Adipose tissue (tissue), 3 donors: Measurements from ENCODE around the gene LAMTOR1. TPM values are rescaled to one million over a fixed set of nuclear protein-coding genes. Genes with fewer than 3 reads are reported as not detected.

Experiments used
- H3K27ac ChIP-seq: one replicate; pipeline ENCODE4 v1.5.1; 2013; ENCODE audit warnings: low read depth, low read length
- WGBS, 3 donors: extraction: QIAGEN DNeasy Blood & Tissue Kit; methylation state at CpG; one replicate each; pipeline ENCODE4 v1.1.7; 2013; 5-methylcytosine and 5-hydroxymethylcytosine counted together
- polyA plus RNA-seq, 3 donors: library from polyadenylated mRNA; stranded (reverse); fragments of 200-250 nt; gene quantifications; one replicate each; pipeline ENCODE4 v1.2.3, GENCODE V29; 2013
- donor health status: healthy with polysubstance abuse.
- donor health status: Bipolar disorder and iron deficiency.
- donor health status: healthy.

The LAMTOR1 gene
- polyA plus RNA-seq, 3 donors = 71.4 to 181 (median 165) TPM

GRCh38 chr11:72088076-72088808 lies 14.9 kb downstream of the LAMTOR1 start:
- WGBS, 3 donors = 79 to 88% (median 86%) methylated on average over 4 of the region's 4 CpGs
- H3K27ac ChIP-seq = no peak overlapping the region

GRCh38 chr11:72085621-72086351 lies 17.3 kb downstream of the LAMTOR1 start:
- 89 to 94% (median 92%) methylated on average over 3 of the region's 3 CpGs for WGBS, 3 donors
- no peak overlapping the region for H3K27ac ChIP-seq

GRCh38 chr11:72084965-72085364 lies 18.1 kb downstream of the LAMTOR1 start:
- WGBS, 3 donors = 82 to 97% (median 94%) methylated on average over 1 of the region's 1 CpG
- H3K27ac ChIP-seq = no peak overlapping the region

- 78 to 88% (median 86%) methylated on average over 4 of the region's 4 CpGs for WGBS, 3 donors
These were observed 19.0 kb downstream of the LAMTOR1 start for GRCh38 chr11:72084076-72084475.

GRCh38 chr11:72083414-72083813 lies 19.7 kb downstream of the LAMTOR1 start:
- 74 to 93% (median 91%) methylated on average over 2 of the region's 2 CpGs for WGBS, 3 donors
- no peak overlapping the region for H3K27ac ChIP-seq

More at GRCh38 chr11:72084076-72084475, 19.0 kb downstream of the LAMTOR1 start:
- no peak overlapping the region for H3K27ac ChIP-seq

GRCh38 chr11:72081821-72082453 lies 21.2 kb downstream of the LAMTOR1 start:
- WGBS, 3 donors = 80 to 89% (median 89%) methylated on average over 3 of the region's 3 CpGs
- H3K27ac ChIP-seq = peak overlapping the region; percentile 43

- 67 to 73% (median 70%) methylated on average over 21 of the region's 21 CpGs for WGBS, 3 donors
- H3K27ac ChIP-seq = no peak overlapping the region
These were observed 21.9 kb downstream of the LAMTOR1 start for GRCh38 chr11:72081184-72081644.

GRCh38 chr11:72080326-72081183 lies 22.5 kb downstream of the LAMTOR1 start, which contains the start of the genes LRRC51 and NUMA1:
TSS of gene LRRC51 (plus strand) at chr11:72080850. CDS start at chr11:72089084, 8,234 bp downstream.
TSS of gene NUMA1 (minus strand) at chr11:72080542. CDS start at chr11:72035943, 44,599 bp downstream.
- 0 to 1% (median 1%) methylated on average over 60 of the region's 60 CpGs for WGBS, 3 donors
- H3K27ac ChIP-seq = no peak within 1 kb of the TSS

- 3 to 8% (median 5%) methylated on average over 16 of the region's 16 CpGs for WGBS, 3 donors
- no peak overlapping the region for H3K27ac ChIP-seq
These were observed 23.2 kb downstream of the LAMTOR1 start for GRCh38 chr11:72079819-72080325.

GRCh38 chr11:72078477-72078876 lies 24.6 kb downstream of the LAMTOR1 start:
- no peak overlapping the region for H3K27ac ChIP-seq
- 64 to 79% (median 78%) methylated on average over 6 of the region's 6 CpGs for WGBS, 3 donors

- WGBS, 3 donors = 80 to 96% (median 96%) methylated on average over 4 of the region's 4 CpGs
- H3K27ac ChIP-seq = no peak overlapping the region
These were observed 27.3 kb downstream of the LAMTOR1 start for GRCh38 chr11:72075756-72076155.

- WGBS, 3 donors = 84 to 96% (median 96%) methylated on average over 1 of the region's 1 CpG
- H3K27ac ChIP-seq = no peak overlapping the region
These were observed 28.0 kb downstream of the LAMTOR1 start for GRCh38 chr11:72075109-72075508.

GRCh38 chr11:72072348-72072747 lies 30.7 kb downstream of the LAMTOR1 start:
- WGBS, 3 donors = 55 to 75% (median 63%) methylated on average over 3 of the region's 3 CpGs

GRCh38 chr11:72070491-72070890 lies 32.6 kb downstream of the LAMTOR1 start:
- 94 to 96% (median 95%) methylated on average over 7 of the region's 7 CpGs for WGBS, 3 donors
- H3K27ac ChIP-seq = peak overlapping the region; percentile 81

More at GRCh38 chr11:72072348-72072747, 30.7 kb downstream of the LAMTOR1 start:
- H3K27ac ChIP-seq = no peak overlapping the region

GRCh38 chr11:72069787-72070251 lies 33.3 kb downstream of the LAMTOR1 start:
- peak overlapping the region; percentile 81 for H3K27ac ChIP-seq
- WGBS, 3 donors = 0 to 13% (median 3%) methylated on average over 2 of the region's 2 CpGs

- H3K27ac ChIP-seq = peak overlapping the region; percentile 81
These were observed 33.9 kb downstream of the LAMTOR1 start for GRCh38 chr11:72069200-72069599.

GRCh38 chr11:72067676-72068075 lies 35.4 kb downstream of the LAMTOR1 start:
- H3K27ac ChIP-seq = no peak overlapping the region

- no peak overlapping the region for H3K27ac ChIP-seq
These were observed 35.8 kb downstream of the LAMTOR1 start for GRCh38 chr11:72067266-72067665.
